Endothelial cell of umbilical vein (primary cell): ENCODE results near the gene HOXC9. TPM values are rescaled to one million over a fixed set of nuclear protein-coding genes. Genes with fewer than 3 reads are reported as not detected.

Experiments
- Bru-seq: library from RNA; stranded (reverse); fragments of 400-500 nt; gene quantifications from one replicate; lab custom pipeline; 2021; lab: Mats Ljungman, UMichigan
- BruChase-seq, 2 experiments: library from RNA; stranded (reverse); fragments of 400-500 nt; gene quantifications; one replicate each; lab custom pipeline; 2021; lab: Mats Ljungman, UMichigan
- BruUV-seq: library from RNA; stranded (reverse); fragments of 400-500 nt; replicated peaks from 2 replicates; lab custom pipeline; 2021; lab: Mats Ljungman, UMichigan
- CTCF ChIA-PET: fragments of 300-600, 350-600 bp; sonication (Branson Sonifier 250); formaldehyde crosslinking; loops from one replicate; lab custom pipeline; 2021; ENCODE audit warnings: antibody characterized with exemption, inconsistent platforms; lab: Charles Lee
- POLR2A ChIA-PET: fragments of 300-600, 350-600 bp; sonication (Branson Sonifier 250); formaldehyde crosslinking; loops from one replicate; lab custom pipeline; 2021; ENCODE audit warnings: antibody characterized with exemption, inconsistent platforms; lab: Charles Lee
- DNase-seq: peaks from one replicate; pipeline ENCODE4 v3.0.0-alpha.2; 2011; ENCODE audit warnings: low read depth, low spot score
- FAIRE-seq: peaks from 2 replicates; lab custom pipeline; 2011; peaks lifted over from hg19 to GRCh38; lab: Jason Lieb, UNC
- H2AFZ ChIP-seq: 2 replicates; pipeline ENCODE4 v1.6.0; 2012; ENCODE audit warnings: low read depth, low read length, control low read depth, inconsistent platforms
- H3K27ac ChIP-seq: 2 replicates; pipeline ENCODE4 v1.5.1; 2011; ENCODE audit warnings: low read depth, mild to moderate bottlenecking, control low read depth, low read length, moderate library complexity; ENCODE audit not compliant: insufficient read depth
- H3K27me3 ChIP-seq, 2 experiments: 2 replicates each; pipeline versions ENCODE4 v1.6.0 to v1.6.1; 2011; ENCODE audit warnings: low read length in 2 of 2, mixed read lengths in 1 of 2; ENCODE audit not compliant: control insufficient read depth in 2 of 2, insufficient read depth in 2 of 2
- H3K36me3 ChIP-seq, 2 experiments: 2 replicates in 1 of 2; 3 replicates in 1 of 2; pipeline ENCODE4 v1.5.1; 2011; ENCODE audit warnings: low read length in 2 of 2, mild to moderate bottlenecking in 1 of 2, moderate library complexity in 1 of 2; ENCODE audit not compliant: control insufficient read depth in 2 of 2, insufficient read depth in 2 of 2; ENCODE audit errors: extremely low read depth in 1 of 2
- H3K4me1 ChIP-seq: 3 replicates; pipeline ENCODE4 v1.5.1; 2011; ENCODE audit warnings: mild to moderate bottlenecking, low read length; ENCODE audit not compliant: control insufficient read depth, insufficient read depth; ENCODE audit errors: extremely low read depth
- H3K4me2 ChIP-seq: 2 replicates; pipeline ENCODE4 v1.6.1; 2011; ENCODE audit warnings: low read length, control low read depth, mixed read lengths; ENCODE audit not compliant: insufficient read depth
- H3K4me3 ChIP-seq, 3 experiments: fragments of 200-600 bp in 1 of 3; sonication (generic), shearing (Covaris generic) in 1 of 3; replicated peaks in 1 of 3; 2 replicates each; pipeline ENCODE4 v1.5.1; 2011 to 2016; ENCODE audit warnings: control low read depth in 3 of 3, low read length in 3 of 3, mild to moderate bottlenecking in 2 of 3, inconsistent platforms in 1 of 3, low read depth in 1 of 3, moderate library complexity in 1 of 3; ENCODE audit not compliant: insufficient read depth in 1 of 3
- H3K79me2 ChIP-seq: 2 replicates; pipeline ENCODE4 v1.6.0; 2012; ENCODE audit warnings: low read length, inconsistent platforms; ENCODE audit not compliant: control insufficient read depth, insufficient read depth
- H3K9ac ChIP-seq: replicated peaks from 2 replicates; pipeline ENCODE3; 2011; ENCODE audit warnings: low read length, control low read depth; ENCODE audit not compliant: insufficient read depth; ENCODE audit errors: extremely low read depth
- H3K9me1 ChIP-seq: replicated peaks from 3 replicates; pipeline ENCODE4 v1.6.0; 2011; ENCODE audit warnings: mild to moderate bottlenecking, low read length; ENCODE audit not compliant: control insufficient read depth, insufficient read depth; ENCODE audit errors: extremely low read depth
- H3K9me3 ChIP-seq: replicated peaks from 2 replicates; pipeline ENCODE4 v1.5.1; 2012; ENCODE audit warnings: low read length, inconsistent platforms; ENCODE audit not compliant: control insufficient read depth, insufficient read depth
- H4K20me1 ChIP-seq: replicated peaks from 2 replicates; pipeline ENCODE3; 2011; ENCODE audit warnings: mild to moderate bottlenecking, low read length; ENCODE audit not compliant: control insufficient read depth, insufficient read depth; ENCODE audit errors: extremely low read depth
- EZH2 ChIP-seq: IDR thresholded peaks from 2 replicates; pipeline ENCODE4 v1.6.1; 2012; ENCODE audit warnings: borderline replicate concordance, low read depth, mild to moderate bottlenecking, moderate library complexity, low read length, inconsistent platforms; ENCODE audit not compliant: severe bottlenecking
- MAX ChIP-seq: IDR thresholded peaks from 2 replicates; pipeline ENCODE4 v1.6.1; 2011; ENCODE audit not compliant: insufficient read depth, insufficient read length
- POLR2A ChIP-seq: IDR thresholded peaks from 2 replicates; pipeline ENCODE4 v1.6.1; 2012; ENCODE audit warnings: low read depth, mild to moderate bottlenecking, control low read depth, low read length
- dilution Hi-C: fragments of 300-500 bp; cut with MboI; formaldehyde crosslinking; loops from one replicate; pipeline ENCODE4 v1.15.0; 2019; ENCODE audit warnings: low sequenced_read_pairs; ENCODE audit not compliant: extremely low pct_ligation_motif_present
- intact Hi-C: fragments of 100-400 bp; cut with micrococcal nuclease; formaldehyde crosslinking; loops from one replicate; pipeline ENCODE4 v1.10.0; 2022
- long read RNA-seq: library from polyadenylated mRNA; stranded (forward); transcript quantifications from one replicate; pipeline ENCODE4 v2.0.0, GENCODE V29; 2021
- polyA minus RNA-seq, 3 experiments: library from RNA; depleted of rRNA, polyadenylated mRNA; stranded (reverse); fragments of >200 nt; gene quantifications; 1 replicate in 1 of 3; 2 replicates in 2 of 3; pipeline ENCODE4 v1.2.3, GENCODE V29; 2011
- polyA plus RNA-seq, 4 experiments: library from polyadenylated mRNA; depleted of rRNA in 3 of 4; stranded (reverse) in 3 of 4; unstranded in 1 of 4; fragments of >200 nt; gene quantifications; 2 replicates each; pipeline versions ENCODE4 v1.2.1 to v1.2.3, GENCODE V29; 2011 to 2012; ENCODE audit warnings: missing spikeins in 1 of 4
- total RNA-seq: library from RNA; stranded (reverse); gene quantifications from 2 replicates; pipeline ENCODE4 v1.2.3, GENCODE V29; 2021

HOXC9 gene
- total RNA-seq (0.21 and 0.40 TPM in 2 replicates), polyA plus RNA-seq (0.54 and 0.58 TPM in 2 replicates), polyA minus RNA-seq (not detected in 2 replicates), Bru-seq, nascent RNA (percentile 25 among the genes with signal in this experiment), BruChase-seq, experiment 1, labeled RNA remaining after a 6-hour chase (percentile 24 among the genes with signal in this experiment), BruChase-seq, experiment 2, labeled RNA remaining after a 2-hour chase (not detected)
- 0.32 and 0.35 TPM in 2 replicates for polyA plus RNA-seq (2011; cell fraction: cytosol; rRNA removed)
- polyA plus RNA-seq (2011; cell fraction: nucleus; rRNA removed), result 0.21 and 0.45 TPM in 2 replicates
- polyA plus RNA-seq (2012), result 6.3 and 11.9 TPM in 2 replicates
- polyA minus RNA-seq (2011; cell fraction: cytosol; rRNA and poly(A)+ RNA removed), result 3.2 TPM
- not detected in 2 replicates for polyA minus RNA-seq (2011; cell fraction: nucleus; rRNA and poly(A)+ RNA removed)
- long read RNA-seq, partial matches to known transcripts, result 0 of 1 reads
- long read RNA-seq, other reads (novel, unspliced or antisense), result 0 of 1 reads

DNA sequence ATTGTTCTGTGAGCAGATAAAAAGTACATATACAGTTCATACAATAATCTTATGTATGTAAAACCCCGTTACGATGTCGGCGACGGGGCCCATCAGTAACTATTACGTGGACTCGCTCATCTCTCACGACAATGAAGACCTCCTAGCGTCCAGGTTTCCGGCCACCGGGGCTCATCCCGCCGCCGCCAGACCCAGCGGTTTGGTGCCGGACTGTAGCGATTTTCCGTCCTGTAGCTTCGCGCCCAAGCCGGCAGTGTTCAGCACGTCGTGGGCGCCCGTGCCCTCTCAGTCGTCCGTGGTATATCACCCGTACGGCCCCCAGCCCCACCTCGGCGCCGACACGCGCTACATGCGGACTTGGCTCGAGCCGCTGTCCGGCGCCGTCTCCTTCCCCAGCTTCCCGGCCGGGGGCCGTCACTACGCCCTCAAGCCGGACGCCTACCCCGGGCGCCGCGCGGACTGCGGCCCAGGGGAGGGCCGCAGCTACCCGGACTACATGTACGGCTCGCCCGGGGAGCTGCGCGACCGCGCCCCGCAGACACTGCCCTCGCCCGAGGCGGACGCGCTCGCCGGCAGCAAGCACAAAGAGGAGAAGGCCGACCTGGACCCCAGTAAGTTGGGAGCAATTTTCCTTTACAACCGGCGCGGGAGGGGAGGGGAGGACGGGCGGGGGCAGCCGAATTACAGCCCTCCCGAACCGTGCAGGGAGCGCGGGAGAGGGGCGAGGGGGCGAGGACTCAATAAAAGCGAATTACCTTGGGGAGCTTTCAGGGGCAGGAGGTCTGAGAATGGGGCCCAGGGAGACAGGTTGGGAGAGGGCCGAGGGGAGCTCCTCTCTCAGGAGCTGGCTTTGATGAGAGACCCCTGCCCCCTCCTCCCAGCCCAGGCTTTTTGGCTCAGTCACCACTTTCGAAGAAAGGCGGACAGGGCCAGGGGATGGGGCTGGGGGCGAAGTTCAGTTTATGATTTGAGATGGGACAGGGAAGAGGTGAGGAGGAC, at the start of gene HOXC9:
HOXC9 (plus strand) TSS at position 46 of the 999 bp plus-strand sequence; CDS start at position 74, 28 bp downstream.
- Histone ChIP-seq H3K79me2 (no peaks in the 10 kb centered on the region), H3K4me2 (peak within 1 kb of the TSS; percentile 9), H3K27me3 (peaks cover 78 to 98% of the 10 kb centered on the region in 2 experiments), H3K27ac (no peak within 1 kb of the TSS), H3K9ac (no peak within 1 kb of the TSS), H3K36me3 (no peaks in the 10 kb centered on the region), H4K20me1 (no peaks in the 10 kb centered on the region), H3K9me3 (no peaks in the 10 kb centered on the region), H2AFZ (no peak within 1 kb of the TSS), H3K4me1 (no peaks in the 10 kb centered on the region), H3K4me3 (peak within 1 kb of the TSS in 1 of 3 experiments; percentile 36), H3K9me1 (no peaks in the 10 kb centered on the region)
- peak; percentile 38 for DNase-seq
- no peak for FAIRE-seq
- dilution Hi-C loops (no loop called here), intact Hi-C loops (loop anchor here (10.0 kb wide), 1 partner anchor 364 kb away; the partner anchor contains the start of gene GPR84)
- BruUV-seq, result no TSS peak
- TF ChIP-seq POLR2A, result peak; percentile 24
- TF ChIP-seq MAX, result no peak
- peak; percentile 100 for TF ChIP-seq EZH2
- ChIA-PET CTCF (interaction anchor here (1.0 to 2.6 kb wide), 7 partner anchors 8 to 207 kb away, joined by 3 to 17 read pairs (median 5); partner anchors contain the start of genes HOXC10 and HOXC8), POLR2A (no interaction called here)
